NCI-H526 treated with DMSO at 0.1 percent for 48 hours (cell line): Measurements from ENCODE around the gene RABEP1.
A peak's percentile ranks its signal among the peaks of the same experiment; 100 is the strongest.

Experiments
- DNase-seq: peaks from one replicate; lab custom pipeline; 2025; lab: John Stamatoyannopoulos, UW

RABEP1 gene

DNA sequence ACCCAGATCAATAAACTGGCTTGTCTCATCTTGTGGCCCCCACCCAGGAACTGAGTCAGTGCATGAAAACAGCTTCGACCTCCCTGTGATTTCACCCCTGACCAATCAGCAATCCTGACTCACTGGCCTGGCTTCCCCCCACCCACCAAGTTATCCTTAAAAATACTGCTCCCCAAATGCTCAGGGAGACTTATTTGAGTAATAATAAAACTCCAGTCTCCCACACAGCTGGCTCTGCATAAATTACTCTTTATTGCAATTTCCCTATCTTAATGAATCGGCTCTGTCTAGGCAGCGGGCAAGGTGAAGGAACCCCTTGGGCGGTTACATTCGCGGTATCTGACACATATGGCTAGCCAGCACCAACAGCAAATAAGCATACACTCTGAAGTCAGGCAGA lies 9.8 kb upstream of the RABEP1 start:
- DNase-seq = no peak

DNA sequence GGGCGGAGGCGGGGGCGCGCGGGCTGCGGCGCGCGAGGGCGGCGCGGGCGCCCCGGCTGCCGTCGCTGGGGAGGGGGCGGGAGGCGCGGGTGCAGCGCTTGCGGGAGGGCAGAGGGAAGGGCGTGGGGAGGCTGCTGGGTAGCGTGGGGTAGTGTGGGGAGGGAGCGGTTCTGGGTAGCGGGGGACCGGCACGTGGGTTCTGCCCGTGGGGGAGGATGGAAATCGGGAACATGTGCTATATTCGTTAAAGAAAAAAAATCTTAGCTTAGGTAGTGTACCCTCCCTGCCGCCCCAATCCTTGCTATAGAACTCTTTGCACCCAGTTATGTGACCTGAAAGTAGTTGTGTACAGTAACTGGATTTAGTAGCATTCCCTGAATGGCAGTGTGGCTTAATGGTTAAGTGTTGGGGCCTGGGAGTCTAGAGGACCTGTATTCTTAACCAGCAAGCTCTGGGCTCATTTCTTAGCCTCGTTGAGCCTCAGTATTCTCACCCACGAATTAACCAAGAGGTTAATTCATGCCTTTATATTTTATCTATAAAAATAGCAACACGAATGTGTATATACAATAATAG lies 646 bp downstream of the RABEP1 start:
- no peak for DNase-seq

DNA sequence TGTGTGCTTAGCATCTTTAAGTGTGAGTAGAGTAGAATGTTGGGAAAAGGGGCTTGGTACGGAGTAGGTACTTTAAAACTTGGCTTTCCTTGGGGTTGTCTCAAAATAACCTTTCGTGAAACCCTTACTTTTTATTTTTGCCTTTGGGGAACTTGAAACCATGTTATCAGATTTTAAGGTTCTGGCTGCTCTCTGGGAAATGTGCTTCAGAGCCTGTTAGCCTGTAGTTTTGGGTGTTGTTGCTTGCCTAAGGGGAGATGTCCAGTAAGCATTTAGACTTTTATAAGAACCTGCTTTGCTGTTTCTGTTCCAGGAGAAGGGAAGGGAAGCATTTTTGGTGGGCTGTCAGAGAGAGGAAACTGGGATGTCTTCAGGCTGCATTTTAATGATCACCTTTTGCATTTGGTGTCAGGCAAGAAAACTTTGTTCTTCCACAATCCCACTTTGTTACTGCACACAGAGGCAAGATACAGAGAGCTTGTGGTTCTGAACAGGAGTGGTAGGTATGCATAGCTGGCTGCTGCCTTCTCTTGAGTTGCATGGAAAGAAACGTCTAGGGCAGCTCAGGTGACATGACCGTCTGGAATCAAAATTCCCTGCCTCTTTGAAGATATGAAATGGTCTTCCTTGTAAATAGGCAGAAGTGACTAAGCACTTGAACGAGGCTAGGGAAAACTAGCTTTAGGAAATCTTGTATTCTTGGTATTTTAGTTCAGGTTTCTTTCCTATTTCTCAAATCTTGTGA lies 1.7 kb downstream of the RABEP1 start:
- DNase-seq = no peak

DNA sequence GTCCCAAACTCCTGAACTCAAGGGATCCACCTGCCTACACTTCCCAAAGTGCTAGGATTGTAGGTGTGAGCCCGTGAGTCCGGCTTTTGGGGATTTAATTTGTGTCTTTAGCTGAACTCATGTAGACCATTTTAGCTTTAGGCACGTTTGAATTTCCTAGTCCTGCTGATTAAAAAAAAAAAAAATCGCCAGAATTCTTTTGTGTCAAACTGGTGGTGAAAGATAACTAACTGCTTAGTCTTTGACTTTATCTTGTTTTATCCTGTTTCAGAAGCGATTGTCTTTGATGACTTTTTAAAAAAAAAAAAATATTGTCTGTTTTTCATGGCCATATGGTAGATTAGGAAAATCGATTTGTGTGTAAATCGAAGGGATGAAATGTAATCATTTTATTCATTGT lies 2.6 kb downstream of the RABEP1 start:
- no peak for DNase-seq

DNA sequence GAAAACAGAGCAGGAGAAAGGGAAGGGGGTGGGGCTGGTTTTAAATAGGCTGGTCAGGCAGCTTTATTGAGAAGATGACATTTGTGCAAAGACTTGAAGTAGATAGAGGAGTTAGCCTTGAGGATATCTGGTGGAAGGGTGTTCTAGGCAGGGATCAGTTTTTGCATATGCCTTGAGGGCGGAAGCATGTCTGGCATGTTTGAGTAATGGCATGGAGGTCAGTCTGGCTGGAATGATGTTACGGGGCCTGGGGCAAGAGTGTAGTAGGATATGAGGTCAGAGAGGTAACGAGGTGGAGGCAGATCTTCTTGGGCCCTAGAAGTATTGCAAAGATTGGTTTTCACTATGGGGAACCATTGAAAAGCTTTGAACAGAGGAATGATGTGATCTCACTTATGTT lies 4.8 kb downstream of the RABEP1 start:
- DNase-seq = no peak

DNA sequence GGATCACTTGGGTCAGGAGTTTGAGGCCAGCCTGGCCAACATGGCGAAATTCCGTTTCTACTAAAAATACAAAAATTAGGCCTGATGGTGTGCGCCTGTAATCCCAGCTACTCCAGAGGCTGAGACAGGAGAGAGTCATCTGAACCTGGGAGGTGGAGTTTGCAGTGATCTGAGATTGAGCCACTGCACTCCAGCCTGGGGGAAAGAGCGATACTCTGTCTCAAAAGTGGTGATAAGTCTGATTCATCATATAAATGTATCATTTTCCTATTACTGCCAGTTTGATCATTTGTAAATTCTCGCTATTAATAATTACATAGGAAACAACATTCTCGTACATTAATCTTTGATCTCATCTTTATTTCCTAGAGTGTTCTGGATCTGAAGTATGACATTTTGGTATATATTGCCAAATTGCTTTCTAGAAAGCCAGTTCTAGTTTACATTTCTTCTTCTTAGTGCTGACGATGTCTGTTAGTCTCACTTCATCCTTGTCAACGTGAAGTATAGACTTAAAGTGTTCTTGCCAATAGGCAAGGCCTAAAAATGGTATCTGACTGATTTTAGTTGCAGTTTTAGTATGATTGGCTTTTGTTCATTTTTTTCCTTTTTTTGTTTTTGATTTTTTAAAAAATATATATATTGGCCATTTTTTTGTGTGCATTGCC lies 9.7 kb downstream of the RABEP1 start:
- DNase-seq = no peak

DNA sequence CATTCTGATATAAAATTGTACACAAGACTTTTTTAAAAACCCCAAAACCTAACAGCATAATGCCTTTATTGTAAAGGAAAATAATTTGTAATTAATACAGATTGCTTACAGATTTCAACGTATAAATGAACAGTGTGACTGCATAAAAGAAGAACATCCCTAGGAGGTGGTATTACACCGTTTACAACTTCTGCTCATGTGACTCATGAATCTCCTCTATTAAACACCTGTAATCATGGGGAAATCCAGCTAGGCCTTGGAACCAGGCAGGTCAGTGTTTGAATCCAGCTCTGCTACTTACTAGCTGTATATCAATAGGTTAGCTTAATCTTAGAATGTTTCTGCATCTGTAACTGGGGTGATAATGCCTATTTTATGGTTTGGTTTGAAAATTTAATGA lies 15.2 kb downstream of the RABEP1 start:
- DNase-seq = no peak

DNA sequence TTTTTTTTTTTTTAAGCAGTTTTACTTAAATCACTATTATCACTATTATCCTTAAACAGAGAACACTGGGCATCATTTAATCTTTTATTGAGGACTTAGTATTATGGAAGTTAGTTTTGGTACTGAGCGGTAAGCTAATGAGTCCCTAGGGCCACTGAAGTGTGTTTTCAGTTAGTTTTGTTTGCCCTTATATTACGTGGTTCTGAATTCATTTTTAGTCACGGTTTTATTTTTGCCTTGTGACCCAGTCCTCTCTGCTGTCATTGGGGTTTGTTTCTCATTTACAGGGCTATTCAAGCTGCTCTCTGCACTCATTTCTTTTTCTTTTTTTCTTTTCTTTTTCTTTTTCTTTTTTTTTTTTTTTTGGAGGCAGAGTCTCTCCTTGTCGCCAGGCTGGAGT lies 17.3 kb downstream of the RABEP1 start:
- no peak for DNase-seq

DNA sequence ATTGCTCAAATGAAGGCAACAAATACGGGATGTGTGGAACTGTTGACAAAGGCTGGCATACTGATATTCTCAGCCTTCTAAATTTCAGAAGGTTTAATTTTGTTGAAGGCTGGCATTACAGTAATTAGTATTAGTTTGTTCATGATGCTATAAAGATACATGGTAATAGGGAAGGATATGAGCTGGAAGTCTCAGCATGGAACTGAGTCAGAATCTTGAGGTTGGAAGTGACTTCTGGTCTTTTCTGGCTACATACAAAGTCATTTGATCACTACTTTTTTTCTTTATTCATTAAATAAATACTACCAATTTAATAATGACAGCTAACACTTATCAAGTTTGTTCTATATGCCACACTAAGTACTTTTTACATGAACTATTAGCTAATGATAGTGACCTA lies 22.6 kb downstream of the RABEP1 start:
- no peak for DNase-seq

DNA sequence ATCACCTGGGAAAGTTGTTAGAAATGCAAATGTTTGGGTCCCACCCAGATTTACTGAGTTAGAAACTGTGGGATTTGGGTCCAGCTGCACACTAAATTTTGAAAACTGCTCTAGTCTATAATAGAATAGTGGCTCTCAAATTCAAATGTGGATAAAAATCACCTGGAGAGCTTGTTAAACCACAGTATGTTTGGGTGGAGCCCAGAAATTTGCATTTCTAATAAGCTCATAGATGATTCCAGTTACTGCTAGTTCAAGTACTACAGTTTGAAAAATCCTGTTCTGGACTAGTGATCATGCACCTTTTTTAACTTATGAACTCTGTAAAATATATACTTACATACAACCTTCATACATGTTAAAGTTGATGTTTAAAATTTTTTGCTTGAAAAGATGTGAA lies 27.8 kb downstream of the RABEP1 start:
- DNase-seq = peak; percentile 33

DNA sequence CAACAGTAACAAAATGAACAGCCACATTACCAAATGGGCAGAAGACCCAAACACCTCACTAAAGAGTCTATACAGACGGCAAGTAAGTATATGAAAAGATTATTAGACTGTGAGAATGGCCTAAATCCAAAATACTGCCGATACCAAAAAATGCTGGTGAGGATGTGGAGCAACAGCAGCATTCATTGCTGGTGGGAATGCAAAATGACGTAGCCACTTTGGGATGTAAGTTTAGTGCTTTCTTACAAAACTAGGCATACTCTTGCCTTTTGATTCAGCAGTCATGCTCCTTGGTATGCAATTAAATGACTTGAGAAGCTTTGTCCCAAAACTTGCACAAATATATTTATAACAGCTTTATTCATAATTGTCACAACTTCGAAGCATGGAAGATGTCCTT lies 43.8 kb downstream of the RABEP1 start:
- no peak for DNase-seq

DNA sequence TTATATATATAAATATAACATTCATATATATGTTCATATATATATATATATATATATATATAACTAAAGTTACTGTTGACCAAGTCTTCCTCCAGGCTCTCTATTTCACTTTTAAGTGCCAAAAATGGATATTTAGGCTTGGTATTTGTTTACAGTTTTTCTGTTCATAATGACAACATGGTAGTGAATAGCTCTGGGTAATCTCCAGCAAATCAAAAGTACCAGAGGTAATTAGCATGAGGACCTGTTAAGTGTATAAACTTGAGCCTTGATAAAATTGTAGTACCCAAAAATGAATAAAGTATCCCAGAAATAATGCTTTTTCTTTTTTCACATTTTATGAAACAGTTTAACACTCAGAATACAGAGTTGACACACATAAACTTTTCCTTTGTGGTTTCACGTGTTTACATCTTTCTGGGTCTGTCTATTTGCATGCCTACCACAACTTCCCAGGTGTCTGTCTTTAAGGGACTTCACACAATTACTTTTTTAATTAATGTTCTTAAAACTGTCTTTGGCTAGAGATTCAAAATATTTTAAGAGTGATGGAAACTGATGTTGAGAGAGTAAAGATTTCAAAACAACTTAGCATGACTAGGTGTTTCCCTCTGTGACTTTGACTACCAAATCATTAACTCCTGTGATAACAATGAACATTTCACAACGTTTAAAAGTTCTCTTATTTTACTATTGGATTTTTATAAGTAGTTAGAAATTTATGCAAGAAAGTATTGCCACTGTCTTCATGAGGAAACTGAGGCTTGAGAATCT lies 47.9 kb downstream of the RABEP1 start:
- no peak for DNase-seq

DNA sequence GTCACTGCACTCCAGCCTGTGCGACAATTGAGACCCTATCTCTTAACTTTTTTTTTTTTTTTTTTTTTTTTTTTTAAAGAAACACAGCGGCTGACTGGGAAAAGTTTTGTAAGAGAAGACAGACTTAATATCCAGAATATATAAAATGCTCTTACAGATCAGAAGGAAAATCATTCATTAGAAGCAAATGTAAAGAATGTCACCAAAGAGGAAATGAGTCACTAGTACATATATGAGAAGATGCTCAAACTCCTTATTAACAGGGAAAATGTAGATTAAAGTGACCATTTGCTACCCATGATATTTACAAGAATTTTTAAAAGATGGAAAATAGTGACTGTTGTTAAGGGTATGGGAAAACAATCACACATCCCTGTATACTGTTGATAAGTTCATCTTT lies 48.9 kb downstream of the RABEP1 start:
- DNase-seq = no peak

DNA sequence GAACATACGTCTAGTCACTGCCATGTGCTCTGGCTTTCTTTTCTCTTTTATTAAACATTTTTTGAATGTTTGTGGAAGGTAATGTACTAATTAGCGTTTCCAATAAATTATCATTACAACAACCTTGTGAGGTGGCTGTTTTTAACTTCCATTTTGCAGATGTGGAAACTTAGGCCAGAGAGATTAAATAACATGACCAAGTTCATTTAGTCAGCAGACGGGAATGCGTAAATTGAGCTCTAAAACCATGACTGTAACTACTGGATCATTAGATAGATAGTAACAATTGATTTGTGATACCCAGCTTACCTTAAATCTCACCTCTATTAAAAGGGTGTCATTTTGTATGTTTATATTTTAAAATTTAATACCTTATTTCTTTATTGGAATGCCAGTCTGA lies 49.4 kb downstream of the RABEP1 start:
- no peak for DNase-seq

DNA sequence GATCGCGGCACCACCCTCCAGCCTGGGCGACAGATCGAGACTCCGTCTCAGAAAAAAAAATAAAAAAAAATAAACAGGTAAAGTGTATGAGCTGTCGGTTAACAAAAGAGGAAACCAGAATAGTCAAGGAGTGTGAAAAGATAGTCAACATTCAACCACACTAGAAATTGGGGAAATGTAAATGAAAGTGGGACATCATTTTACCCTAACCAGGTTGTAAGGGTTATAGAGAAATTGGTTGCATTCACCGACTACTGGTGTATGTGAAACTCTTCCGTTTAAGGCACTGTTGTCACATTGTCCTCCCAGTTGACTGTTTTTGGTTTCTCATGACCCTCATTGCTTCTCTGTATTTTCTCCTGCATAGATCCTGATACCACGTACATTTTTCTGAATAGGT lies 62.8 kb downstream of the RABEP1 start:
- DNase-seq = no peak

DNA sequence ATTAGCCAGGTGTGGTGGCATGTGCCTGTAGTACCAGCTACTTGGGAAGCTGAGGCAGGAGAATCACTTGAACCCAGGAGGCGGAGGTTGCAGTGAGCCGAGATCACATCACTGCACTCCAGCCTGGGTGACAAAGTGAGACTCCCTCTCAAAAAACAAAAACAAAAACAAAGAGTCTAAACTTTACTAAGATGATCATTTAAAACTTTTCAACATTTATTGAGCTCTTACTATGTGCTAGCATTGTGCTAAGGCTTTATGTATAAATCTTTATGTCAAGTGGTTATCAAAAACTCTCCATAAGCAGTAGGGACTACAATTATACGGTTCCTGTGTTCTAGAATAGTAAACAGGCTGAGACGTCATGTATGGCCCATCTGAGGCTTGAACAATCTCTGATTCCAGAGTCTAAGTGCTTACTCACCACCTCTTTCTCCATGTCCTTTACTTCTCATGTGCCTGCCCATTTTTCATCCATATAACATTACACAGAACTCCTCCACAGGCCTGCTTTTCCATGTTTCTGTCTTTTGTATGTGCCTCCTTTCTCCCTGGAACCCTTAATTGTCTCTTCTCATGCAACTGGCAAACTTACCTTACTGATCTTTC lies 70.7 kb downstream of the RABEP1 start:
- no peak for DNase-seq

DNA sequence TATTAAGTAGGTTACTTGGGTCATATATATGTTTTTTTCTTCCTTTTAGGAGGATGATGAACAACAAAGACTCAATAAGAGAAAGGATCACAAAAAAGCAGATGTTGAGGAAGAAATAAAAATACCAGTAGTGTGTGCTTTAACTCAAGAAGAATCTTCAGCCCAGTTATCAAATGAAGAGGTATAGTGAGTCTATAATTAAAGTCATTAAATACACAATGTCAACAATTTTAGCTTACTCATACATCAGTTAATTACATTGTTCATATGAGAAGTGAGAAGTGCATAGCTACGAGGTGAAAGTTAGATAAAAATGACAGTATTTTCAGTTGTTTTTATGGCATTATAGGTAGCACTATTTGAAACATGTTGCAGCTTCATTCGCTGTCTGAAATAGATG lies 72.2 kb downstream of the RABEP1 start:
- no peak for DNase-seq

DNA sequence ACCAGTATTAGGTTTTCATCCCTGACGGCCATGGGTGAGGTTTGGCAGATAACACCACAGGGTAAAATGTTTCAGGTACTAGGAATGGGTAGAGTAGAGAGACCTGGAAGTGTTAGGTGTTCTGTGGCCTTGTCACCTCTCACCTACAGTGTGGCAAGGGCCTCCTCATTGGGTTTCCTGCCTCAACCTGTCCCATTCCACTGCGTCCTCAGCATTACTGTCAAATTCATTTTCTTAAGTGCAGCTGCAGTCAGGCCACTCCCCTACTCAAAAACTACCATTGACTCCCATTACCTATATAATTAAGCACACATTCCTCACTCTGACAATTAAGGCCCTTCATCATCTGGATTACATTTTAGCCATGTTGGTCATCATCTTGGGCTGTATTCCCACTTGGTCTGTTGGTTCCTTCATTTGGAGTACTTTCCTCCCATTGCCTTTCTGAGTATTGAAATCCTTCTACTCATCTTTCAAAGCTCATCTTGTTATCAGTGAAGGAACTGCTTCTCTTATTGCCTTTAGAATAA lies 72.9 kb downstream of the RABEP1 start:
- no peak for DNase-seq

DNA sequence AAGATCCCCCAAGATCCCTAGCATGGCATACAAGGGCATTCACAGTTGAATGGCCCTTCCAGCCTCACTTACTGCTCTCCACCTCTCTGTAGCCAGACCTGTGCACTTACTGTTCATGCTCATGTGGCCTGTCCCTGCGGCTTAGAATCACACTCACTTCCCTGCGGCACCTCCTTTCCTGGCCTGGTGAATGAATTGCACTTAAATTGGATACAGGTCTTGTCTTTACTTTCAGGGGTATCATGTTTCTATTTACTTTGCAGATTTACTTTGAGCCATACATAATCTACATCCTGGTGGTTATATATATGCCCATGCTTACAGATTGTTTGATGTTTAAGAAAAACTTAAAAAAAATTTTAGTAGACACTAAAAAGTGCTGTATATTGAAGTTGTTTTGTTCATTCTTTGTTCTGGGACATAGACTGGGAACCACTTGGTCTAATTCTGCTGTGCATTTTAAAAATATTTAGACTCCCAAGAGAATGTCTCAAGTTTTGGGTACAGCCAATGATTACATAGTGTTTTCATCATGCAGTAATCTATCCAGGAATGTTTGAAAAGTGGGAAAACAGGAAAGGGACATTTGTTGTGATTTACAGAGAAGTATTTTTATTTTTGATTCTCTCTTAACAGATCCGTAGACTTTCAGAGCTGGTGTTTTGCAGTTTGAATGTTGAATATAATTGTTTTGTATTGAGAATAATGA lies 73.5 kb downstream of the RABEP1 start:
- peak; percentile 6 for DNase-seq

DNA sequence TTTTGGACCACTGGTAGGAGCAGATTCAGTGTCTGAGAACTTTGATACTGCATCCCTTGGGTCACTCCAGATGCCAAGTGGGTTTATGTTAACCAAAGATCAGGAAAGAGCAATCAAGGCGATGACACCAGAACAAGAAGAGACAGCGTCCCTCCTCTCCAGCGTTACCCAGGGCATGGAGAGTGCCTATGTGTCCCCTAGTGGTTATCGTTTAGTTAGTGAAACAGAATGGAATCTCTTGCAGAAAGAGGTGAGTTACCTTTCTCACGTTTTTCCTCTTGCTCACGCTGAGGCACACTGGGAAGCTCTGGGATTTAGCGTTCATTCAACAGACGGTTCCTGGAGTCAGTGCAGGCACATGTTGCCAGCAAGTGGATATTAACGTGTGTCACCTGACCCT lies 79.3 kb downstream of the RABEP1 start:
- DNase-seq = no peak

DNA sequence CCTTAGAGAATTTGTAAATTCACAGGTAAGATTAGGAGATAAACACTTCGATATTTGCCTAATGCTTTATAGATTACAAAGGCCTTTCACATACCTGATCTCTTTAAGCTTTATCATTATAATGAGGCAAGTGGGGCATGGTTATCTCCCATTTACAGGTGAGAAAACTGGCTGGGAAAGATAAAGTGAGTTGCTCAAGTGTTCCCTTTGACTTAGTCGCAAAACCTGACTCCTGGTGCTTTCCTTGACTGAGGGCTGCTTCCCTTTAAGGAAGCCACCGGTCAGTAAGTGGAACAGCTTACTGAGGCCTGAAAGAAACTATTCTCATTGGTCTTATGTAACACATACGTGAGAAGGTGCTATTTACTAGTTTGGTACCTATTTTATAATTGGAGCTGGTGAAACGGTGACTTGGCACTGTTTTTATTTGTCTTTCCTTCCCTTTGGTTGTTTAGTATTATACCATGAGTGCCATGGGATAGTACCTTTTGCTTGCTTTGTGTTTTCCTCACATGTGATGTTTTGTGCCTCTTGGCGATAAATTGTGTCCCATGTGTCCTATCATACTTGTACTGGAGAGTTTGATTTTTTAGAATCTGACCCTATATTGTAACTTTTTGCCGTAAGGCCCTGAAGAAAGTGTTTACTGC lies 80.2 kb downstream of the RABEP1 start:
- no peak for DNase-seq
